HCT116 (cell line): Measurements from ENCODE around the gene FAM221B.

ENCODE experiments used
- CTCF ChIP-seq, 3 experiments: fragments of 200-600 bp in 1 of 3; sonication (generic) in 1 of 3; IDR thresholded peaks in 2 of 3; conservative IDR thresholded peaks in 1 of 3; 2 replicates each; pipeline ENCODE4 v1.5.1; 2012 to 2017; ENCODE audit warnings: low read depth in 2 of 3, low read length in 2 of 3, antibody characterized with exemption in 1 of 3, borderline replicate concordance in 1 of 3, control low read depth in 1 of 3, mild to moderate bottlenecking in 1 of 3, mixed read lengths in 1 of 3, mixed run types in 1 of 3, moderate library complexity in 1 of 3; ENCODE audit not compliant: insufficient read depth in 1 of 3
- EZH2phosphoT487 ChIP-seq: fragments of 200-600 bp; IDR thresholded peaks from 2 replicates; pipeline ENCODE4 v1.6.1; 2018; ENCODE audit warnings: antibody characterized with exemption, borderline replicate concordance
- JUND ChIP-seq: IDR thresholded peaks from 2 replicates; pipeline ENCODE4 v1.6.1; 2012
- POLR2A ChIP-seq: IDR thresholded peaks from 2 replicates; pipeline ENCODE4 v1.7.0; 2011; ENCODE audit warnings: borderline replicate concordance; ENCODE audit not compliant: insufficient read depth, insufficient read length; ENCODE audit errors: extremely low read depth
- POLR2AphosphoS5 ChIP-seq: IDR thresholded peaks from 2 replicates; pipeline ENCODE4 v1.6.1; 2011; ENCODE audit warnings: mild to moderate bottlenecking, low read depth, low read length, moderate library complexity
- SRF ChIP-seq: IDR thresholded peaks from 2 replicates; pipeline ENCODE4 v1.6.1; 2012; ENCODE audit warnings: low read depth
- ZNF274 ChIP-seq: fragments of 200-500 bp; sonication (Bioruptor generic); IDR thresholded peaks from 2 replicates; pipeline ENCODE4 v1.6.1; 2014; ENCODE audit warnings: mild to moderate bottlenecking, low read depth, low read length, inconsistent platforms

DNA sequence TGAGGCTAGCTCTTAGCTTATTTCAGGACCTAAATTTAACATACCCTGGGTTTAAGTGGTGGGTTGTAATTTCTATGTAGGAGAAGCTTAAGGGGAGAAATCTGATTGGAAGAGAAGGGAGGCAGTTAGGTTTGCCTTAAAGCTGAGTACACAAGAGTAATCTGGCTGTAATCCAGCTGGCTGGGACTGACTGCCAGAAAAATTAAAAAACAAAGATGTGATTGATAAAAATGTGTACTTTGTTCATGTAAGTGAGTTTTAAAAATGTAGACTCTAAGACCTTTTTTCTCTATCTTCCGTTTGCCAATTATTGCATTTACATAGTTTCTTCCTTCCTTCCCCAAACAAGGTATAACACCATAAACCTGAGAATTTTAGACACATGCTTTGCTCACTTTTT lies 57.0 kb downstream of the FAM221B start:
- TF ChIP-seq EZH2phosphoT487: no peak
- no peak for TF ChIP-seq JUND
- TF ChIP-seq POLR2A: no peak
- TF ChIP-seq CTCF (IDR thresholded peaks at IDR 0.05 in 2 of 3, conservative IDR thresholded peaks at IDR 0.05 in 1 of 3; ENCODE audit: borderline replicate concordance in 1 of 3, insufficient read depth in 1 of 3, low read depth in 2 of 3, low read length in 2 of 3): no peak
- no peak for TF ChIP-seq SRF
- no peak for TF ChIP-seq POLR2AphosphoS5
- TF ChIP-seq ZNF274: no peak
